CD1c-positive myeloid dendritic cell (primary cell): ENCODE measurements around the gene GAS1.

Source experiments
- DNase-seq: peaks from one replicate; pipeline ENCODE4 v3.0.0-alpha.2; 2016; ENCODE audit errors: extremely low spot score

GAS1 gene

DNA sequence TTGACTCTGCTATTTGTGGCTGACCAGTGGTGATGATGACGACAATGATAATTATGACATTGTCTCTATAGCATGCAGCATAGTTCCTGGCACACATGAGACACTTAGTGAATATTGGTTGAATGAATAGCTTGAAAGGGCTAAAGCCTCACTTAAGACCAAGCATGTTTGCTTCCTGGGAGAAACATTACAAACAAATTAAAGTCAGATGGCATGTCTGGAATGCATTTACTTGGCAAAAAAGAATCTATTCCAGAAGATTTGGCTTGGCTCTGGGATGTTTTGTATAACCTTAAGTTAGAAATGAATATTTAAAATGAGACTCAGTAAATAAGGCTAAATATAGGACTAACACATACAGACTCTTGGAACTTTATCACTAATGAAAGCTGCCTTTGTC lies 21.6 kb downstream of the GAS1 start:
- no peak for DNase-seq

DNA sequence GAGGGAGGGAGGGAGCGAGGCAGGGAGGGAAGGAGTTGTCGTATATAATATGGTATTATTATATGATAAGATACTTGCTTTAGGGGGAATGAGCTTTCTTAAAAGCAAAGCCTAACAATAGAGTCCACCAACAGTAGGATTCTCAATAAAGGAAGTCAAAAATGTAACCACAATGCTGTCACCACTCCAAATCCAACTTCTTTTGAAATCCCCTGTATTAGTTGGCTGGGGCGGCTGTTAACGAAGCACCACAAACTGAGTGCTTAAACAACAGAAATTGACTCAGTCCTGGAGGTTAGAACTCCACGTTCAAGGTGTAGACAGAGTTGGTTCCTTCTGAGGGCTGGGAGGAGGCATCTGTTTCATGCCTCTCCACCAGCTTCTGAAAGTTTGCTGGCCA lies 23.1 kb downstream of the GAS1 start:
- no peak for DNase-seq

DNA sequence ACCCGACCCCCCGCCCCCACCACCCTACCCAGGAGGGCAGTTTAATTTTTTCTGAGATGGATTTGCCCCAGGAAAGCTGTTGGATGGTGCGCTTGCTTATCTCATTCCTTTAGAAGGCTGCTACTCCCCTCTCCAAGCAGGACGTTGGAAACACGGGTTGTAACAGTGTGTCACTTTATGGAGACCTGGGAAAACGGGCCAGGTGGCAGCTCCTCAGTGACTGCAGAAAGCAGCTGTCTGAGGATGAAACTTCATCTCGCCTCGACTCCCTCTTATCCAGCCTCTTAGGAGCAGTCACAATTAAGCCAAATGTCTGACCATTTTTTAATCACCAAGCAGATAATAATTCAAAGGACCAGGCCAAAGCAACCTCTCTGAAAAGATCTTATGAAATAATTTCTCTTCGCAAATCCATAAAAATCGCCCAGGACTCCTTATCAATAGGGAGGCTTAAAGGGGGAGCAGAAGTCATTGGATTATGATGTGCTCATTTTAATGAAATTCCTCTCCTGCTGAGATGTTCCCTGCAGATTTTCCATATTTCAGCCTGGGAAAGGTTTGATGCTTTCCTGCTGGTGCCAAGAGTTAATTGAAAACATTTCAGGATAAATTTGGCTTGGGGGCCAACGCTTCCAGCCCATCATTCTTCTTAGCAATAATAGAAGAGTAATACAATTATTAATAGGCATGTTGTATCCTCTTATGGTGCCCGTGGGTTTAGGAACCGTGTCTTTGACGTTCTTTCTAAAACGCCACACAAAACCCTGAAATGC lies 26.0 kb downstream of the GAS1 start:
- DNase-seq: no peak

DNA sequence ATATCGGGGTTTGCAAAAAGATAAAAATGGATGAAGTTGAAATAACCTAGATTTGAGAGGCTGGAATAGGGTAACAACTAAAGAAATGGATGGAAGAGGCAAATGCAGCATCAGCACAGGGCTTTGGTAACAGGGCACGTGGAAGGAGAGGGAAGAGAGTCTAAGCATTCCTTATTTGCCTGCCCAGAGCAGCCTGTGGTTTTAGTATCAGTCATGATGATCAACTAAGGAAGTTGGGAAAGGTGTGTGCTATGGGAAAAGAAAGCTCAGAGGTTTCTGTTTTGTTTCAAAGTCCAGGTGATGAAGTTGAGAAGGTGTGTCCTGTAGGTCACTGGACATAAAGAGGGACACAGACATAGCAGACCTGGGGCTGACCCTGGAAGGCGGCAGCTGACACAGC lies 28.8 kb downstream of the GAS1 start:
- DNase-seq: no peak

- DNase-seq: no peak
These were observed 35.1 kb downstream of the GAS1 start for GRCh38 chr9:86912210-86912609.

DNA sequence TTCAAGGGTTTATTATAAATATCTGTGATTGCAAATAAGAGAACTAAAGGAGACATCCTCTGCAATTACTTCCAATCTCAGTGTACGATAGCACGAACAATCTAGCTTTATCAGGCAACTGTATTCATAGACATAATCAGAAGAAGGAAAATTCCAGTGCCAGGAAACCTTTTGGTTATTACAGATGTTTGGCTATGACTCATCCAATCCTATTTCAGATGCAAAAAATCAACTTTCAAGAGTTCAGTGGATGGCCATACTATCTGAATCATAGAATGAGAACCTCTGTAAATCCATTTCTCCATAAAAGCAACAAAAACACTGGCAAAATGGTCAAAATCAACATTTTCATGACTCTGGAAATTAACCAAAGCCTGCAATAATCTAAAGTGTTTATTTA lies 37.9 kb downstream of the GAS1 start:
- DNase-seq: no peak

DNA sequence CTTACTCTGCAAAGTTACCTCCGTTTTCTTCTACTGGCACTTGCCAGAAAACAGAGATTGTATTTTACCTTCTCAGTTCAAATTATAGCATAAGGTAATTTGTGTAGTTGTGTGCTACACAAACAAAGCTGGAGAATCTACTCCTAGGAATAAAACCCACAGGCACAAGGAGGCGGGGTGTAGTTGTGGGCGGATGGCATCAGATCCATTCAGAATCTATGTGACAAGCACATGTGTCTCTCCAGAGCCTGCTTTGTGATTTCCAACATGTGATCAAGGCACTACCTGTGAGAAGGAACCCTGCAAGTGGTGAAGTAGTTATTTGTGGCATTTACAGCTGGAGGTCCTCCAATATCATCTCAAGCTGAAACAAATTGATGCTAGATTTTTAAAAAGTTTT lies 39.0 kb downstream of the GAS1 start:
- DNase-seq: no peak

GRCh38 chr9:86907346-86907745 lies 40.0 kb downstream of the GAS1 start:
- DNase-seq: no peak

DNA sequence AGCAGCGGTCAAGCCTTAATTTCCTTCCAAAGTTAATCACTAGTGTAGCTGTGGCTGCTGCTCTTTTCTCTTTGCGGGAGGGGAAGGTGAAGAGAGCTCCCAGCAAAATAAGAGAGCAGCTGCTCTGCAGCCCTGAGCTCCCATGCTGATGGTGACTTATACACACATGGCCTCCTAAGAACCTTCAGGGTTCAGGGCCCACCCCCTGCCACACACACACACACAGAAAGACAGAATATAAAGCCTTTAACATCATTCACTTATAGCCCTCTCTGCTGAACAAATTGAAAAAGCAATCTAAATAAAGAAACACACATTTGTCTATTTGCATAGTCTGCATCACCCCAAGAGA lies 43.6 kb downstream of the GAS1 start:
- DNase-seq: no peak

- DNase-seq: no peak
These were observed 44.1 kb downstream of the GAS1 start for GRCh38 chr9:86902991-86903733.

DNA sequence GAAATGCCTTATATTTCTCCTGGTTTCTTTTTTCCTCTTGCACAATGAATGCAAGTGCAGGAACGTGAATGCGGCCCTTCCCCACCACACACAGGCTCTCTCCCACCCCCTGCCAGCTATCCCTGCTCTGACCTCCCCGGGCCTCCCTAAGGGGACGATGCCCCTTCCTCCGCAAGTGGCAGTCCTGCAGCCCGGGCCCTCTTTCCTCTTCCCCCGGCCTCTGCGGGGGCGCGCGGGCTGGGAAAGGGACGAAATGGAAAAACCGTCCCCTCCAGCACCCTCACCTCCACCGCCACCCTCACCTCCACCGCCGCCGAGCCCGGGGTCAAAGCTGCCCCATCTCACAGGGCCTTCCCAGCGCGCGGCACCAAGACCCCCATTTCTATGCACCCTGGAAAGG lies 44.7 kb downstream of the GAS1 start:
- DNase-seq: no peak

DNA sequence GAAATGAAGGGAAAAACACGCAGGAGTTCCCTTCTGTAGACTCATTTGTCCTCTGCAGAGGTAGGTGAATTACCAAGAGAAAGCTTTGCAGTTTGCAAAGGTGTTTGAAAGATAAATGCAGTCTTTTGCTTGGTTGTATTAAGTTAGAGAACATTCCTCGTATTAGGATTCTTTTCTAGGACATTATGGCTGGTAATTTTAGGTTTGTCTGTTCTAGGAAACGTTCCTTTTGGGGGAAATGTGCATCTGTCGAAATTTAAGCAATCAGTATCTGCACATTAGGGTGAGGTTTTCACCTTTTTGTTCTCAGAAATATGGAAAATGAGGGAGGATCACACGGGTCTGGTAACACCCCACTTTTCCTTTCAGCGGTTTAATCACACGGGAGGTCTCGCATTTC lies 45.1 kb downstream of the GAS1 start:
- DNase-seq: no peak

DNA sequence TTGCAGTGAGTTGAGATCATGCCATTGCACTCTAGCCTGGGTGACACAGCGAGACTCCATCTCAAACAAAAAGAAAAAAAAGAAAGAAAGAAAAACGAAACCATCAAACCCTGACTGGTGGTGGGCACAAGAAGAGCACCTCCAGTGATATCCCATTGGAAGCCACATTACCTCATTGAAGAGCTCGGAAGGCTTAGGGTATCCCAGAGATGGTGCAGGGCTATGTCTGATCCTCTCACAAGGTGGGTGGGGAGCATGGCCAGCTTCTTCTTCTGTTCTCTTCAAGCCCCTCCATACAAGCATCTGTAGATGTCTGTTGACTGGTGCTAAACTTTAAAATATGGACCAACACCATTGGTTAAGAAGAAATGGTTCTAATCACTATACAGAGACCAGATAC lies 45.8 kb downstream of the GAS1 start:
- DNase-seq: no peak
